Neutrophil (primary cell): ENCODE data around the gene TTLL9.

Experiments
- H3K27ac ChIP-seq: fragments of 200-600 bp; sonication (generic); 2 replicates; pipeline ENCODE4 v1.5.1; 2016; ENCODE audit warnings: mild to moderate bottlenecking, moderate library complexity
- H3K27me3 ChIP-seq: fragments of 200-600 bp; sonication (generic); 2 replicates; pipeline ENCODE4 v1.6.0; 2016; ENCODE audit warnings: mild to moderate bottlenecking
- H3K36me3 ChIP-seq: fragments of 200-600 bp; sonication (generic); 2 replicates; pipeline ENCODE4 v1.5.1; 2017
- H3K4me1 ChIP-seq, 2 experiments: fragments of 200-600 bp in 1 of 2; sonication (generic) in 1 of 2; 1 replicate in 1 of 2; 2 replicates in 1 of 2; pipeline versions ENCODE4 v1.5.1 to v1.6.1; 2013 to 2016; ENCODE audit warnings: low read depth in 1 of 2, low read length in 1 of 2, mild to moderate bottlenecking in 1 of 2, moderate library complexity in 1 of 2; ENCODE audit not compliant: control insufficient read depth in 1 of 2, insufficient read depth in 1 of 2
- H3K4me3 ChIP-seq, 2 experiments: fragments of 200-600 bp in 1 of 2; sonication (generic) in 1 of 2; 1 replicate in 1 of 2; 2 replicates in 1 of 2; pipeline ENCODE4 v1.5.1; 2013 to 2016; ENCODE audit warnings: low read depth in 1 of 2, low read length in 1 of 2, mild to moderate bottlenecking in 1 of 2, moderate library complexity in 1 of 2
- H3K9me3 ChIP-seq: fragments of 200-600 bp; sonication (generic); 2 replicates; pipeline ENCODE4 v1.5.1; 2016
- TF ChIP-seq, protein P1 (sequence below): fragments of 200-600 bp; sonication (generic); IDR thresholded peaks from 2 replicates; pipeline ENCODE4 v1.5.1; 2016; ENCODE audit warnings: antibody characterized with exemption

TTLL9 gene

GRCh38 chr20:31908016-31908415 is 37.6 kb downstream of the TTLL9 start:
- no peaks in the 10 kb centered on the region for H3K4me1 ChIP-seq
- no peaks in the 10 kb centered on the region for H3K36me3 ChIP-seq
- no peaks in the 10 kb centered on the region for H3K9me3 ChIP-seq
- no peak overlapping the region for H3K27ac ChIP-seq
- no peak overlapping the region for H3K4me3 ChIP-seq
- TF ChIP-seq, protein P1, sequence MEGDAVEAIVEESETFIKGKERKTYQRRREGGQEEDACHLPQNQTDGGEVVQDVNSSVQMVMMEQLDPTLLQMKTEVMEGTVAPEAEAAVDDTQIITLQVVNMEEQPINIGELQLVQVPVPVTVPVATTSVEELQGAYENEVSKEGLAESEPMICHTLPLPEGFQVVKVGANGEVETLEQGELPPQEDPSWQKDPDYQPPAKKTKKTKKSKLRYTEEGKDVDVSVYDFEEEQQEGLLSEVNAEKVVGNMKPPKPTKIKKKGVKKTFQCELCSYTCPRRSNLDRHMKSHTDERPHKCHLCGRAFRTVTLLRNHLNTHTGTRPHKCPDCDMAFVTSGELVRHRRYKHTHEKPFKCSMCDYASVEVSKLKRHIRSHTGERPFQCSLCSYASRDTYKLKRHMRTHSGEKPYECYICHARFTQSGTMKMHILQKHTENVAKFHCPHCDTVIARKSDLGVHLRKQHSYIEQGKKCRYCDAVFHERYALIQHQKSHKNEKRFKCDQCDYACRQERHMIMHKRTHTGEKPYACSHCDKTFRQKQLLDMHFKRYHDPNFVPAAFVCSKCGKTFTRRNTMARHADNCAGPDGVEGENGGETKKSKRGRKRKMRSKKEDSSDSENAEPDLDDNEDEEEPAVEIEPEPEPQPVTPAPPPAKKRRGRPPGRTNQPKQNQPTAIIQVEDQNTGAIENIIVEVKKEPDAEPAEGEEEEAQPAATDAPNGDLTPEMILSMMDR: no peak
- no peaks in the 10 kb centered on the region for H3K27me3 ChIP-seq

DNA sequence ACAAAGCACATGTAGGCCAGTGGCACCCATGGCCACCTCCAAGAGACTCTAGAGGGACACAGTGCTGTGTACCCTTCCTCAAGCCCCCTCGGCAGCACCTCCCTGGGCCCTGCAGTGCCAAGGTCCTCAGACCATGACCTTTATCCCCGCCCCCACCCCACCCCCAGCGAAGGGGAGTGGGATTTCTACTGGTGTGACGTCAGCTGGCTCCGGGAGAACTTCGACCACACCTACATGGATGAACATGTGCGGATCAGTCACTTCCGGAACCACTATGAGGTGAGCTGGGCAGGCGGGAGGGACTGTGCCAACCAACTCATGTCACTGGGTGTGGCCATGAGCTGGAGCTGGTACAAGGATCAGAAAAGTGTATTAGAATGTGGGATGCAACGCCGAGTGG is 38.0 kb downstream of the TTLL9 start:
- Histone ChIP-seq H3K36me3 (no peaks in the 10 kb centered on the region), H3K27me3 (no peaks in the 10 kb centered on the region), H3K27ac (no peak overlapping the region), H3K9me3 (no peaks in the 10 kb centered on the region), H3K4me3 (no peak overlapping the region), H3K4me1 (no peaks in the 10 kb centered on the region)
- TF ChIP-seq, protein P1: no peak

- TF ChIP-seq, protein P1: no peak
- H3K4me1 ChIP-seq: no peaks in the 10 kb centered on the region
- H3K27ac ChIP-seq: no peak overlapping the region
- no peaks in the 10 kb centered on the region for H3K36me3 ChIP-seq
- no peak overlapping the region for H3K4me3 ChIP-seq
- no peaks in the 10 kb centered on the region for H3K27me3 ChIP-seq
- no peaks in the 10 kb centered on the region for H3K9me3 ChIP-seq
Observed at GRCh38 chr20:31909253-31910070, 39.0 kb downstream of the TTLL9 start.

- Histone ChIP-seq H3K27me3 (no peaks in the 10 kb centered on the region), H3K36me3 (no peaks in the 10 kb centered on the region), H3K27ac (no peak overlapping the region), H3K4me3 (no peak overlapping the region), H3K9me3 (no peaks in the 10 kb centered on the region), H3K4me1 (no peaks in the 10 kb centered on the region)
- TF ChIP-seq, protein P1: no peak
Observed at GRCh38 chr20:31910071-31910803, 39.8 kb downstream of the TTLL9 start.

- TF ChIP-seq, protein P1: no peak
- H3K27me3 ChIP-seq: no peaks in the 10 kb centered on the region
- no peak overlapping the region for H3K27ac ChIP-seq
- no peaks in the 10 kb centered on the region for H3K9me3 ChIP-seq
- H3K36me3 ChIP-seq: no peaks in the 10 kb centered on the region
- no peaks in the 10 kb centered on the region for H3K4me1 ChIP-seq
- H3K4me3 ChIP-seq: no peak overlapping the region
Observed at GRCh38 chr20:31913431-31914157, 43.2 kb downstream of the TTLL9 start.
